ENCODE results near the gene KCNJ14.

DNA sequence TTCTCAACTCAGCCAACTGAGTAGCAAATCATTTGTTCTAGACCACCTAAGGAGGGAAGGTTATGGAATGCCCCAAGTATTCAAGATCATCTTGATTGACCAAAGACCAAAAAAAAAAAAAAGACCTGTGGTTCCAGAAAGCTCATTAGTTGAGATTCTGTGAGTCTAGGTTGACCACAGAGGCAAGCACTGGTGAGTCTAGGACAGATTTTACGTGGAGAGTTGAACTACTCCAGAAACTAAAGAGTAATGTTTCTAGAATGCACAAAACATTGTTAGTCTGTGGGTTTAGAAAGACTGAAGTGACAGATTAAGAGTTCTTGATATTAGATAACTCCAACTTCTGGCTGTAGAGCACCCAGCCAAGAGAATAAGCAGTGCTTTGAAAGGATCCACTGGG is 9.8 kb downstream of the KCNJ14 start:
- TF ChIP-seq, protein P1, sequence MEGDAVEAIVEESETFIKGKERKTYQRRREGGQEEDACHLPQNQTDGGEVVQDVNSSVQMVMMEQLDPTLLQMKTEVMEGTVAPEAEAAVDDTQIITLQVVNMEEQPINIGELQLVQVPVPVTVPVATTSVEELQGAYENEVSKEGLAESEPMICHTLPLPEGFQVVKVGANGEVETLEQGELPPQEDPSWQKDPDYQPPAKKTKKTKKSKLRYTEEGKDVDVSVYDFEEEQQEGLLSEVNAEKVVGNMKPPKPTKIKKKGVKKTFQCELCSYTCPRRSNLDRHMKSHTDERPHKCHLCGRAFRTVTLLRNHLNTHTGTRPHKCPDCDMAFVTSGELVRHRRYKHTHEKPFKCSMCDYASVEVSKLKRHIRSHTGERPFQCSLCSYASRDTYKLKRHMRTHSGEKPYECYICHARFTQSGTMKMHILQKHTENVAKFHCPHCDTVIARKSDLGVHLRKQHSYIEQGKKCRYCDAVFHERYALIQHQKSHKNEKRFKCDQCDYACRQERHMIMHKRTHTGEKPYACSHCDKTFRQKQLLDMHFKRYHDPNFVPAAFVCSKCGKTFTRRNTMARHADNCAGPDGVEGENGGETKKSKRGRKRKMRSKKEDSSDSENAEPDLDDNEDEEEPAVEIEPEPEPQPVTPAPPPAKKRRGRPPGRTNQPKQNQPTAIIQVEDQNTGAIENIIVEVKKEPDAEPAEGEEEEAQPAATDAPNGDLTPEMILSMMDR (IDR thresholded peaks at IDR 0.05): no peak
- TF ChIP-seq POLR2A (IDR thresholded peaks at IDR 0.05) (no peak), POLR2AphosphoS5 (IDR thresholded peaks at IDR 0.05) (no peak), EP300 (IDR thresholded peaks at IDR 0.05) (no peak)
